HG02759 (cell line): Measurements from ENCODE around the gene CHCHD3.

Experiments
- ATAC-seq: cut with Tn5 transposase; IDR thresholded peaks from one replicate; pipeline ENCODE4 v1.9.1; 2021; ENCODE audit warnings: mild to moderate bottlenecking, moderate library complexity; ENCODE audit not compliant: unreplicated experiment

CHCHD3 gene

DNA sequence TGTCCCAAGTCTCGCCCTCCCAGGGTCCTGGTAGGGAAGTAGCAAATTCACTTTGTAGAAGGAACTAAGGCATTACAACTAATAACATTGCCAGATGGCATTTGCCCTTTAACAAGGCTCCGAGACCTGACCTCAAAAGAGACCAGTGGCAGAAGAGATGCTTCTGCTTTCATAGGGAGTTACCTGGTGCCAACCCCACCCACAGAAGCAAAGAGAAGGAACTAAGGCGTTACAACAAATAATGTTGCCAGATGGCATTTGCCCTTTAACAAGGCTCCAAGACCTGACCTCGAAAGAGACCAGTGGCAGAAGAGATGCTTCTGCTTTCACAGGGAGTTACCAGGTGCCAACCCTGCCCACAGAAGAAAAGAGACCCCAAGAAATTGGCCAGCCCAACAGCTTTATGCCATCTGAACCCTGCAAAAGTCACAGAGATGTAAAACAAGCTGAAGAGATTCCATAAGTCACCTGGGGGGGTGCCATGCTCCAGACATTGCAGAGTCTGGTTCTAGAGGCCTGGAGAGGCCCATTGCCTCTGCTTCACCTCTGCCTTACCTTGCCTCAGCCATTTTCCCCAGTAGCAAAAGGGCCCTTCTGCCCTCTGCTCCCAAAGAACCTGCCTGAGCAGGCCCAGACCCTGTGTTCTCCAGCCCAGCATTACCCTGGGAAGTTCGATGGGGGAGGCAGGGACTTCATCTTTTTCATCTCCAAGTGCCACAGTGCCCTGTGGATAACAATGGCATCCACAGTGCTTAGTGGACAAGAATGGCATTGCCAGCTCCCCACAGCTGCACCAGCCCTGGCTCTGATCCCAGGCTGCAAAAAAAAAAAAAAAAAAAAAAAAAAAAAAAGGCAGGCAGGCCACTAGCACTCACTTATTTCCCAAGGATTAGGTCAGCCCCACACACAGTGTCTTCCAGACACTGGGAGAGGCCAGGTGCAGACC, 326.1 kb downstream of the CHCHD3 start:
- no peak for ATAC-seq

DNA sequence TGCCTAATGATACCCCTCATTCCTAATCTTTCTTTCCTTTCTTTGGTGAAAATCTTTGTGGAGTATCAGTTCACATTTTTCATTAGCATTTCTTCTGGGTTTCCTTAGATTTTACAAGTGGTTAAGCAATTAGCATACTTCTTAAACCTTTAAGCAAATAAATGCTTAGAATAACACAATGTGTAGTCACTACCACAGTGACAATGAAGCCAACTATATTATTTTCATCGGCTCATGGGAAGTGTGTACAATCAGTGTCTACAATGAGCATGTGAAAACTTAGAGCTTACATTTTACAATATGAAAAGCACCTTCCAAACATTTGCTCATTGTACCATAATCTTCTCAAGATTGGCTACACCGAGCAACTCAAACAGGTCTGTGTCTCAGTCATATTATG, 329.5 kb downstream of the CHCHD3 start:
- no peak for ATAC-seq

DNA sequence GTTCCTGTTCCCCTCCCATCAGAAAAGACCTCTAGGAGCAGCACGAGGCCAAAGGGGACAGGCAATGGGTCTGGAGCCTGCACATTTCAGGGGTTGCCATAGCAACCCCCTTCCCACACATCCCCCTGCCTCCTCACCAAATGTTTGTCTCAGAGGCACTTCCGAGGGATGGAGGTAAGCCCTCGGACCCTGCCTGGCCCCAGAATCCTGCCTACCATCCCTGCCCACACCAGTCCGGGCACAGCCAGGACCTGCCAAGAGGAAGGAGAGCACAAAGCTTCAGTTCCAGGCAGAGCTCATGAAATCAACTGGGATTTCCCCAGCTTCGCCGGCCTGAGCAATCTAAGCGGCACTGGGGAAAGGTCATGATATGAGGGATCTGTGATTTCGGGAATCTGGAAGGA, 330.6 kb downstream of the CHCHD3 start:
- no peak for ATAC-seq

DNA sequence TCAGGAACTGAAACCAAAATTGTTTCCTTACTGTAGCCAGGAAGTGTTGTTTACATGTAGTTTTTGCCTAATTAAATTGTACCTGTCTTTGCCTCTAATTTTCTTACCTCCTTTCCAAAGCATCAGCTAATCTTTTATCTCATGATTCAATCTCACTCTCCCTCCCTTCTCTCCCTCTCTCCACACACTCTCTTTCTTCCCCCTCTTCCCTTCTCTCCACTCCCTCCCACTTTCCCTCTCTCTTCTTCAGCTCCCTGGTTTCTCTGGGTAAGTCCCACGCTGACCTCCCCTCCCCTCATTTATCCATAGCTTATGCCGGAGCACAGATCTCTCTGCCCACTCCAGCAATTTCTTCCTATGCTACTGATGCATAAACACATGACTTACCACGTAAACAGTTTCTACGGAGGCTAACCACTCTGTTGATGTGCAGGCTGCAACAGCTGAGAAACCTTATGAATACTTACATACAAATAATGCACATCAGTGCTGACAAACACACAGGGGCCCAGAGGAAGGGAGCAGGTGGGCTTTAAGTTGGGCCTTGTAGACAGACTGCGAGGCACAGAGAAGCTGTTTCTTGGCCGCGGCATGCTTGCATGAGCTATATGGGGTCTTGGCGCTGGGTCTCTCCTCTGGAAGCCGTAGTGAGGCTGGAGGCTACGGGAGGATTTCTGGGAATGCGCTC, 331.2 kb downstream of the CHCHD3 start:
- ATAC-seq = no peak

DNA sequence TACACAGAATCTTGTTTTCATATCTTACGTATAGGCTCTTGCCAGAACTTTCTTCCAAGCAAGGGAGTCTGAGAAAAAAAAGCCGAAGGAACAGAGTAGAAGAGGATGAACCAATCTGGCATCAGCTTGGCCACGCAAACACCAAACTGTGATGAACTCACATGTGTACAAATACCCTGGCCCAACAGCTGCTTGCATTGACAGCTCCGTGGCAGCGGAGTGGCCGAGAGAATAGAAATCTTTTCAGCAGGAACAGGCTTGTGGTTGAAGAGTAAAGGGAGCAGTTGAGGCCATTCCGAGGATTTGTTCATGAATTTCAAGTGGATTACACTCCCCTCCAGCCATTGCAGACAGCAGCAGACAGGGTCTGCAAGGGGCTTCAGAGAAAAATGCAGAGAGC, 331.8 kb downstream of the CHCHD3 start:
- ATAC-seq = no peak

DNA sequence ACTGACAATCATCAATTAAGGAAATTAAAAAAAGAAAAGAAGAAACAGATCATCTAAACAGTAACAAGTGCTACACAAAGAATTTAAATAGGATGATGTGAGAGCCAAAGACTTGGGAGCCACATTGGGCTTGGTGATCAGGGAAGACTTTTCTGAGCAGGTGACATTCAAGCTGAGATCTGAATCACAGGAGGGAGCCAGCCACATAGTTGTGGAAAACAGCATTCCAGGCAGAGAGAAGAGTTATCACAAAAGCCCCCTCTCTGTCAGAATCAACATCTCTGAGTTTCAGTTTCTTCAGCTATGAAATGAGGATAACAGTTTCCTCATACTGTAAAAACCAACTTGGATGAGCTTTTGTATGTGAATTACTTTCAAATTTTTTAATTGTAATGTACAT, 336.4 kb downstream of the CHCHD3 start:
- no peak for ATAC-seq

DNA sequence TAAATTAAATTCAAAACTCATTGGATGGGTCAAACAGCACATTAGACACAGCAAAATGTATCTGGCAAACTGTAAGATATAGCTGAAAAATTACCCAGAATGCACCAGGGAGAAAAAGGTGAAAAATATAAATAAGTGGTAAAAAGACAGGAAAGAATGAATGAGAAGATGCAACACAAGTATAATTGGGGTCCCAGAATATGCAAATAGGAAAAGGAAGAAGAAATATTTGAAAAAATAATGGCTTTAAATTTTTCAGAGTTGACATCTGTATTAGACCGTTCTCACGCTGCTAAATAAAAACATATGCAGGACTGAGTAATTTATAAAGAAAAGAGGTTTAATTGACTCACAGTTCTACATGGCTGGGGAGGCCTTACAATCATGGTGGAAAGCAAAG, 337.9 kb downstream of the CHCHD3 start:
- no peak for ATAC-seq

DNA sequence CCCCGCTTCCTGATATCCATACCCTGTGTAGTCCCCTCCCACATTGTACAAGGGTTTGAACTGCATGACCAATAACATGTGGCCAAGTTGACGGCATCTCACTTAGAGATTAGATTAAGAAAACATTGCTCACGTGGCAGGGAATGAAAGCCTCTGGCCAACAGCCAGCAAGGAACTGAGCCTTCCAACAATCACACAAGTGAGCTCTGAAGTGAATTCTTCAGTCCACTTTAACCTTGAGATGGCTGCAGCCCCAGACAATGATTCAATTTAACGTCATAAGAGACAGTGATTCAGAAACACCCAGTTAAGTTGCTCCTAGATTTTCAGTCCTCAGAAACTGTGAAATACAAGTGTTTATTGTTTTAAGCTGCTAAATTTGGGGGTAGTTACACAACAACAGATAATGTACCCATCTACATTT, 339.7 kb downstream of the CHCHD3 start:
- no peak for ATAC-seq

DNA sequence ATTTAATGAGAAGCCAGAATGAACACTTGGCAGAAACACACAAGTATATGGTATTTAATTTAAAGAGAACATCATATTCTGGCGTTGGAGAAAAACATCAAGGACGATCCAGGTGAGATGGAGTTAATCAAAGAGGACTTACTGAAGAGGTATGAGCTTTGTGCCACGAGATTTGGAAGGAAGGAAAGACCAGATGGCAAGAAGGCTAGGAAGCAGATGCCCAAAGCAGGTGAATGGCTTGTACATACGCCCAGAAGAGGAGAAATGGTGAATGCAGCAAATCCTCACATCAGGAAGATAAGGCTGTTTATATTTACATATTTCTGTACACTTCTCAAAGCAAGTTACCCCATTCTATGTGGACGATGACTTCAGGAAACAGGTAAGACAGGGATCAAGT, 341.7 kb downstream of the CHCHD3 start:
- ATAC-seq = no peak

DNA sequence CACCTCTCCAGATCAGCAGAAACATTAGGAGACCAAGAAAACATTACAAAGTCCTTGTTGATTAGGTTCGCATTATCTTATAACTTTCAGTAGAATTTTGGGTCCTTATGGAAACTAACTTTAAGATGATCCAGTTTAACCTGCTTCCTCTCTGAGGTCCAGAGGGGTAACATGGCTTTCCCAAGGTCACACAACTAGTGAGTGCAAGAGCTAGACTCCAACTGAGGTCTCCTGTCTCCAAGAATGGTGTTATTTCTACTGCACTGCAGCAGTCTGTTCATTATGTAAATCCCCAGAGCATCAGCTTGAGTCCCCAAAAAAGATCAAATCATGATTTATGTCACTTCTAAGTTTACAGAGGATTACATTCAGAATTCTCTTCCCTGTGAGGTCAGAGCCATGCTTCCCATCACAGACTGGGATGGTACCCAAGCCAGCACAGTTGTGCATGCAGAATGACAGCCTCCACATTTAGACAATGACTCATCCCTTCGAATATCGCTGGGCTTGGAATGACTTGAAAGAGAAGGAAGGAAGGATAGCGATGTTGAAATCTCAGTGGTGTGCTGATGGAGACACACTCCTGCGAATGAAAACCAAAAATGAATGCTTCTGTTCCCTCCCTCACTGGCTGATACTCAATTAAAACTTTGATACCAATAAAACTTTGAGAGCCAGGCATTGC, 342.5 kb downstream of the CHCHD3 start:
- ATAC-seq = no peak

DNA sequence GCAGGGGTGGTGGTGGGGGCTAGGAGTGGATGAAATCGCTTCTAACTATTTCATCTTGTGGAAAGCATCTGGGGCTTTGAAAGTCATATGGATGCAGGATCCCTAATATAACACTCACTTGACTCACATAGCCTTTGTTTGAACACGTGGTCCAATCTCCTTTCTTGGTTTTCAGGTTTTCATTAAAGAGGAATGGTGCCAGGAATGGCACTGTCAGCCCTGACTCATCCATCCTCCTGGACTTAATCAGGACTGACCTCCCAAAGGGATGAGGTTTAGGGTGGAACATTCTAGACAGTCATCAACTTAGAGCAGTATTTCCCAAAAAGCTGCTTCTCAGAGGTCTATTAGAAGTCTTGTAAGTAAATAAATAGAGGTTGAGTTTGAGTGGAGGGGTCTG, 343.6 kb downstream of the CHCHD3 start:
- ATAC-seq = no peak

DNA sequence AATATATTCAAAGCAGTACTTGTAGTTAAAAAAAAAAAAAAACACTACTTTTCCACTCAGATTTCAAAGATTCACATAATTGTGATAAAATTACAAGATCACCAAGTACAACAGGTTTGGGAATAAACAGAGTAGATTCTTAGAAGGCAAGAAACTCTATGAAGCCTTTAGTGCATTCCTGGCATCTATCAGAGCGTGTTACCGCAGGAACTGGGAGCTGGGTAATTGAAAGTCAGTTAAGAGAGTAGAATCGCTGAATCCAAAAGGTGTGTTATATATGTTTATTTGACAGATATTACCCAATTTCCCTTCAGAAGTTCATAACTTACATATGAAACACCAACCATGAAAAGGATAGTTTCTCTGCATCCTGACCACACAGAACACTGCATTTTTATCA, 346.4 kb downstream of the CHCHD3 start:
- ATAC-seq = no peak
